HG03575 (cell line): ENCODE data around the gene WDR35.
A peak's percentile ranks its signal among the peaks of the same experiment; 100 is the strongest.
"Not testable (repeated sequence)": the region's sequence is repeated elsewhere in the genome, so short reads cannot be mapped to it uniquely, and the experiment has no call there.

Experiments
- ATAC-seq: cut with Tn5 transposase; IDR thresholded peaks from one replicate; pipeline ENCODE4 v1.9.1; 2021; ENCODE audit not compliant: unreplicated experiment, insufficient number of reproducible peaks, low FRiP score; ENCODE audit errors: extremely low read depth

WDR35 gene

GRCh38 chr2:19900931-19901441, 88.9 kb downstream of the WDR35 start:
- ATAC-seq, result no peak

- ATAC-seq, result peak; percentile 36
Observed at GRCh38 chr2:19899985-19900930, 89.6 kb downstream of the WDR35 start.

GRCh38 chr2:19898592-19899329, 91.1 kb downstream of the WDR35 start:
- no peak for ATAC-seq

GRCh38 chr2:19897623-19898245, 92.2 kb downstream of the WDR35 start:
- ATAC-seq, result no peak

- no peak for ATAC-seq
Observed at GRCh38 chr2:19895535-19895934, 94.4 kb downstream of the WDR35 start.

- no peak for ATAC-seq
Observed at GRCh38 chr2:19894134-19894792, 95.6 kb downstream of the WDR35 start.

- ATAC-seq, result peak; percentile 80
Observed at GRCh38 chr2:19893520-19894133, 96.3 kb downstream of the WDR35 start.

- not testable (repeated sequence) for ATAC-seq
Observed at GRCh38 chr2:19891971-19892370, 97.9 kb downstream of the WDR35 start.

GRCh38 chr2:19890104-19890503, 99.8 kb downstream of the WDR35 start:
- ATAC-seq, result no peak

- no peak for ATAC-seq
Observed at GRCh38 chr2:19888831-19889230, 101.1 kb downstream of the WDR35 start.

- no peak for ATAC-seq
Observed at GRCh38 chr2:19887510-19887909, 102.4 kb downstream of the WDR35 start.

- ATAC-seq, result no peak
Observed at GRCh38 chr2:19886261-19886660, 103.6 kb downstream of the WDR35 start.

- no peak for ATAC-seq
Observed at GRCh38 chr2:19885791-19886190, 104.1 kb downstream of the WDR35 start.

GRCh38 chr2:19883971-19884720, 105.8 kb downstream of the WDR35 start:
- no peak for ATAC-seq

GRCh38 chr2:19883486-19883885, 106.4 kb downstream of the WDR35 start:
- no peak for ATAC-seq

GRCh38 chr2:19882286-19882685, 107.6 kb downstream of the WDR35 start:
- ATAC-seq, result no peak

- ATAC-seq, result no peak
Observed at GRCh38 chr2:19881908-19882265, 108.0 kb downstream of the WDR35 start.
